AG04450 (cell line): ENCODE results near the gene PHYH. TPM values are rescaled to one million over a fixed set of nuclear protein-coding genes. Genes with fewer than 3 reads are reported as not detected.

Source experiments
- CTCF ChIA-PET: fragments of 300-600, 350-600 bp; formaldehyde crosslinking; extraction: SDS; loops from one replicate; lab custom pipeline; 2022; ENCODE audit warnings: antibody characterized with exemption, inconsistent platforms; lab: Charles Lee
- POLR2A ChIA-PET: fragments of 350-600 bp; formaldehyde crosslinking; extraction: SDS; loops from one replicate; lab custom pipeline; 2021; ENCODE audit warnings: antibody characterized with exemption, inconsistent platforms; lab: Yijun Ruan, JAX
- DNase-seq: peaks from one replicate; pipeline ENCODE4 v3.0.0-alpha.2; 2011; ENCODE audit warnings: low read depth, low spot score
- H3K27ac ChIP-seq: one replicate; pipeline ENCODE4 v1.5.1; 2012; ENCODE audit warnings: low read depth, low read length, control low read depth
- H3K27me3 ChIP-seq: one replicate; pipeline ENCODE4 v1.6.0; 2012; ENCODE audit warnings: low read length; ENCODE audit not compliant: control insufficient read depth, insufficient read depth
- H3K4me3 ChIP-seq: 2 replicates; pipeline ENCODE4 v1.5.1; 2011; ENCODE audit warnings: mild to moderate bottlenecking, low read depth, low read length, control low read depth
- H3K9me3 ChIP-seq: 2 replicates; pipeline ENCODE4 v1.5.1; 2012; ENCODE audit warnings: low read length; ENCODE audit not compliant: control insufficient read depth, insufficient read depth
- CTCF ChIP-seq: IDR thresholded peaks from 2 replicates; pipeline ENCODE4 v1.5.1; 2011; ENCODE audit warnings: low read depth, low read length, control low read depth, inconsistent platforms
- polyA plus RNA-seq: library from polyadenylated mRNA; depleted of rRNA; stranded (reverse); fragments of >200 nt; gene quantifications from 2 replicates; pipeline ENCODE4 v1.2.3, GENCODE V29; 2011

PHYH gene
- polyA plus RNA-seq, 1 experiment, result 16.7 TPM

- ChIA-PET CTCF (interaction anchor here (0.9 to 1.8 kb wide), 2 partner anchors 19 to 115 kb away, joined by 3 to 4 read pairs; no protein-coding TSS in a partner anchor), POLR2A (no interaction called here)
- Histone ChIP-seq H3K27ac (no peak overlapping the region), H3K9me3 (no peaks in the 10 kb centered on the region; the same call in 1 of the 2 replicates), H3K4me3 (no peak overlapping the region), H3K27me3 (no peaks in the 10 kb centered on the region)
- DNase-seq, result no peak
- no peak for TF ChIP-seq CTCF
Measured at GRCh38 chr10:13321576-13321975, 21.7 kb upstream of the PHYH start.

- ChIA-PET POLR2A (no interaction called here), CTCF (no interaction called here)
- Histone ChIP-seq H3K27ac (no peak overlapping the region), H3K9me3 (no peaks in the 10 kb centered on the region; the same call in 1 of the 2 replicates), H3K4me3 (no peak overlapping the region), H3K27me3 (no peaks in the 10 kb centered on the region)
- no peak for TF ChIP-seq CTCF
- DNase-seq, result no peak
Measured at GRCh38 chr10:13319166-13319565, 19.3 kb upstream of the PHYH start.

- Histone ChIP-seq H3K9me3 (no peaks in the 10 kb centered on the region; the same call in 1 of the 2 replicates), H3K4me3 (no peak overlapping the region), H3K27me3 (no peaks in the 10 kb centered on the region), H3K27ac (no peak overlapping the region)
- POLR2A ChIA-PET, result interaction anchor here (0.6 kb wide), 1 partner anchor 219 kb away, joined by 4 read pairs; no protein-coding TSS in a partner anchor
- CTCF ChIA-PET, result interaction anchor here (0.5 to 1.6 kb wide), 2 partner anchors 15 to 48 kb away, joined by 6 to 7 read pairs; no protein-coding TSS in a partner anchor
- no peak for TF ChIP-seq CTCF
- DNase-seq, result no peak
Measured at GRCh38 chr10:13317474-13317873, 17.6 kb upstream of the PHYH start.

- Histone ChIP-seq H3K4me3 (no peak overlapping the region), H3K9me3 (no peaks in the 10 kb centered on the region), H3K27ac (no peak overlapping the region), H3K27me3 (no peaks in the 10 kb centered on the region)
- POLR2A ChIA-PET, result no interaction called here
- CTCF ChIA-PET, result interaction anchor here (1.6 kb wide), 1 partner anchor 14 kb away, joined by 7 read pairs; no protein-coding TSS in a partner anchor
- TF ChIP-seq CTCF, result no peak
- DNase-seq, result no peak
Measured at GRCh38 chr10:13316635-13317311, 16.9 kb upstream of the PHYH start.

- CTCF ChIA-PET, result interaction anchor here (0.9 to 1.9 kb wide), 2 partner anchors 13 to 14 kb away, joined by 3 to 7 read pairs; no protein-coding TSS in a partner anchor
- no peak overlapping the region for H3K4me3 ChIP-seq
Measured at GRCh38 chr10:13315361-13315760, 15.5 kb upstream of the PHYH start.

More at GRCh38 chr10:13315361-13315760, 15.5 kb upstream of the PHYH start:
- Histone ChIP-seq H3K27ac (no peak overlapping the region), H3K9me3 (no peaks in the 10 kb centered on the region), H3K27me3 (no peaks in the 10 kb centered on the region)
- no peak for DNase-seq
- POLR2A ChIA-PET, result interaction anchor here (1.0 kb wide), 1 partner anchor 14 kb away, joined by 3 read pairs; no protein-coding TSS in a partner anchor
- no peak for TF ChIP-seq CTCF
